Ramos (cell line): Measurements from ENCODE around the gene COPS3.

Experiments
- in situ Hi-C: fragments of 300-500 bp; cut with MboI; formaldehyde crosslinking; loops from one replicate; pipeline ENCODE4 v1.14.3; 2022; ENCODE audit warnings: low sequenced_read_pairs; ENCODE audit not compliant: unreplicated experiment

COPS3 gene

GRCh38 chr17:17225901-17226300 is 55.1 kb downstream of the COPS3 start:
- in situ Hi-C loops, result no loop called here

- in situ Hi-C loops, result loop anchor here (5.0 kb wide), 1 partner anchor 52 kb away; no protein-coding TSS in a partner anchor
Observed at GRCh38 chr17:17224137-17224536, 56.9 kb downstream of the COPS3 start.

GRCh38 chr17:17223736-17224135 is 57.3 kb downstream of the COPS3 start:
- in situ Hi-C loops, result loop anchor here (5.0 kb wide), 1 partner anchor 51 kb away; no protein-coding TSS in a partner anchor

GRCh38 chr17:17221329-17221728 is 59.7 kb downstream of the COPS3 start:
- in situ Hi-C loops, result loop anchor here (5.0 kb wide), 1 partner anchor 49 kb away; no protein-coding TSS in a partner anchor

- in situ Hi-C loops, result loop anchor here (5.0 kb wide), 1 partner anchor 48 kb away; no protein-coding TSS in a partner anchor
Observed at GRCh38 chr17:17220529-17220928, 60.5 kb downstream of the COPS3 start.

- in situ Hi-C loops, result no loop called here
Observed at GRCh38 chr17:17217995-17218394, 63.1 kb downstream of the COPS3 start.

- in situ Hi-C loops, result no loop called here
Observed at GRCh38 chr17:17216776-17217175, 64.3 kb downstream of the COPS3 start.

- in situ Hi-C loops, result no loop called here
Observed at GRCh38 chr17:17216236-17216635, 64.8 kb downstream of the COPS3 start.

GRCh38 chr17:17215575-17215974 is 65.5 kb downstream of the COPS3 start:
- in situ Hi-C loops, result no loop called here

GRCh38 chr17:17214646-17215436 is 66.2 kb downstream of the COPS3 start:
- in situ Hi-C loops, result no loop called here

- in situ Hi-C loops, result no loop called here
Observed at GRCh38 chr17:17213775-17214174, 67.3 kb downstream of the COPS3 start.

GRCh38 chr17:17207998-17208397 is 73.0 kb downstream of the COPS3 start:
- in situ Hi-C loops, result no loop called here

- in situ Hi-C loops, result no loop called here
Observed at GRCh38 chr17:17206913-17207335, 74.1 kb downstream of the COPS3 start.

- in situ Hi-C loops, result no loop called here
Observed at GRCh38 chr17:17206124-17206912, 74.7 kb downstream of the COPS3 start, which contains the start of gene PLD6. Gene PLD6, minus strand, starts transcription at chr17:17206333. Its CDS starts 47 bp downstream, at chr17:17206286.

- in situ Hi-C loops, result no loop called here
Observed at GRCh38 chr17:17205368-17206123, 75.5 kb downstream of the COPS3 start.

GRCh38 chr17:17204635-17205231 is 76.3 kb downstream of the COPS3 start:
- in situ Hi-C loops, result no loop called here

- in situ Hi-C loops, result no loop called here
Observed at GRCh38 chr17:17204041-17204591, 76.9 kb downstream of the COPS3 start.

- in situ Hi-C loops, result no loop called here
Observed at GRCh38 chr17:17203173-17203730, 77.8 kb downstream of the COPS3 start.

- in situ Hi-C loops, result no loop called here
Observed at GRCh38 chr17:17201907-17202306, 79.1 kb downstream of the COPS3 start.
